Spleen (tissue), 7 donors: ENCODE data around the gene TM7SF3.

Experiments
- CTCF ChIP-seq, 11 experiments: fragments of 200-600 bp in 7 of 11; fragments of 450-650 bp in 4 of 11; sonication (generic) in 4 of 11; IDR thresholded peaks in 8 of 11; conservative IDR thresholded peaks in 3 of 11; 1 replicate in 7 of 11; 2 replicates in 4 of 11; pipeline versions ENCODE4 v1.4.0 to v1.8.0; 2016 to 2021; ENCODE audit warnings: antibody characterized with exemption in 11 of 11, inconsistent platforms in 4 of 11, mild to moderate bottlenecking in 1 of 11
- POLR2A ChIP-seq, 3 donors: fragments of 450-650 bp; IDR thresholded peaks; one replicate each; pipeline ENCODE4 v1.5.1; 2017; ENCODE audit warnings: antibody characterized with exemption in 3 of 3, mild to moderate bottlenecking in 1 of 3
- donor health status: DM: no; HTN: no; CAD: no; lungs with moderate emphysema.
- donor health status: DM: no; HTN: no; CAD: no.
- donor health status: DM: no; HTN: no; CAD: no.

- peak; percentile 84 to 99 (median 99) for TF ChIP-seq CTCF (IDR thresholded peaks at IDR 0.05 in 8 of 11, conservative IDR thresholded peaks at IDR 0.05 in 3 of 11)
- TF ChIP-seq POLR2A (IDR thresholded peaks at IDR 0.05), result peak in 2 of 3 donors; percentile 22 to 47
Measured at GRCh38 chr12:27014085-27014858, at the start of gene TM7SF3.
